GM12892 (cell line): ENCODE measurements around the gene FBXO47.
"Not testable (repeated sequence)": the region's sequence is repeated elsewhere in the genome, so short reads cannot be mapped to it uniquely, and the experiment has no call there.

ENCODE experiments used
- DNase-seq: peaks from one replicate; pipeline ENCODE4 v3.0.0; 2011; ENCODE audit not compliant: insufficient read length
- FAIRE-seq: peaks from 2 replicates; lab custom pipeline; 2011; peaks lifted over from hg19 to GRCh38; lab: Jason Lieb, UNC
- POLR2A ChIP-seq: IDR thresholded peaks from 2 replicates; pipeline ENCODE4 v1.6.1; 2011; ENCODE audit warnings: low read depth, low read length, control low read depth
- POLR2AphosphoS5 ChIP-seq: IDR thresholded peaks from 2 replicates; pipeline ENCODE4 v1.6.1; 2011; ENCODE audit warnings: low read depth, low read length, control low read depth
- TAF1 ChIP-seq: IDR thresholded peaks from 2 replicates; pipeline ENCODE4 v1.6.1; 2011; ENCODE audit warnings: low read depth, mild to moderate bottlenecking, control low read depth, low read length, borderline replicate concordance

The FBXO47 gene

DNA sequence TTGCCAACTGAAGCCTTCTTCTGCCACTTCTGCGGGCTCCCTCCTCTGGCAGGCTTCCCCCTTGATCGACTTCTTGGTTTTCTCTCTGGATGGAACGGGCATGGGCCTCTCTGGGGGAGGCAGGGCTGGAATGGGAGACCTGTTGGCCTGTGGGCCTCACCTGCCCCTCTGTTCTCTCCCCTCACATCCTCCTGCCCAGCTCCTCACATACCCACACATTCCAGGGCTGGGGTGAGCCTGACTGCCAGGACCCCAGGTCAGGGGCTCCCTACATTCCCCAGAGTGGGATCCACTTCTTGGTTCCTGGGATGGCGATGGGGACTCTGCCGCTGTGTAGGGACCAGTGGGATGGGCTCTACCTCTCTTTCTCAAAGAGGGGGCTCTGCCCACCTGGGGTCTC lies 48.3 kb downstream of the FBXO47 start:
- DNase-seq (no peak), FAIRE-seq (no peak)
- TF ChIP-seq POLR2A = no peak
- no peak for TF ChIP-seq POLR2AphosphoS5
- no peak for TF ChIP-seq TAF1

DNA sequence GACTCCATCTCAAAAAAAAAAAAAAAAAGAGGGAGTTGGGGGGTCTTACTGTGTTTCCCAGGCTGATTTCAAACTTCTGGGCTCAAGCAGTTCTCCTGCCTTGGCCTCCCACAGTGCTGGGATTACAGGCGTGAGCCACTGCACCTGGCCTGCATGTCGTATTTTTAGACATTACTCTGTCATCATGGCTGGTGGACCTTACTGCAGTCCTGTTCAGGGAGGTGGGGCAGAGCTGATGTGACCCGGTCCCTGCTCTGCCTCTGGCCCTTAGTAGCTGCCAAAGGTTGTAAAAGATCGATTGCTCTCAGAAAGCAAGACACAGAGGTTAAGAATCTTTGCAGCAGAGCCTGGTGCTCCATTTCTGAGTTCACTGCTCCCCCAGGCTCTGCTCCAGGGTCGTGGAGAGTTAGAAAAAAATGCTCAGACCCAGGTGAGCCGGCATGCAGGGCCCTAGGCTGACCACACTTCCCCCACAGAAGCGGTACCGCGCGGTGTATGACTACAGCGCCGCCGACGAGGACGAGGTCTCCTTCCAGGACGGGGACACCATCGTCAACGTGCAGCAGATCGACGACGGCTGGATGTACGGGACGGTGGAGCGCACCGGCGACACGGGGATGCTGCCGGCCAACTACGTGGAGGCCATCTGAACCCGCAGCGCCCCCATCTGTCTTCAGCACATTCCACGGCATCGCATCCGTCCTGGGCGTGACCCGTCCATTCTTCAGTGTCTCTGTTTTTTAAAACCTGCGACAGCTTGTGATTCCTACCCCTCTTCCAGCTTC lies 48.9 kb downstream of the FBXO47 start:
- TF ChIP-seq POLR2A = no peak
- no peak for TF ChIP-seq POLR2AphosphoS5
- no peak for TF ChIP-seq TAF1
- DNase-seq (no peak), FAIRE-seq (no peak)

DNA sequence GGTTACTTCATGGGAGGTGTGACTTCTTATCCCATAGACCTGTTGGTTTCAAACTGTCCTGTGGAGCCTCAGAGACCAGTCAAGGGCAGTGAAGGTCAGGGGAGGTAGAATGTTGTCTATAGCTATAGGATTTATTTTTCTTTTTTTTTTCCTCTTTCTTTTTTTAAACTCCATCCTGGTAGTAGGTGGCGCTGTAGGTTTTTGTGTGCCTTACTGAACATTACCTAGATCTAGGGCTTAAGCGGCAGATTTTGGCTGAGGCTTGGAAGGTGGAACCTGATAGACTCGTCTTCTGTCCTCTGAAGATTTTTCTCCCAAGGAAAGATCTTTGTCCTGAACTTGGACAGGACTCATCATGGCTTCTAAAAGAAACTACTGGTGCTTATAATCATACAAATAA lies 49.9 kb downstream of the FBXO47 start:
- TF ChIP-seq POLR2AphosphoS5 (no peak), POLR2A (no peak), TAF1 (no peak)
- FAIRE-seq (no peak), DNase-seq (no peak)

DNA sequence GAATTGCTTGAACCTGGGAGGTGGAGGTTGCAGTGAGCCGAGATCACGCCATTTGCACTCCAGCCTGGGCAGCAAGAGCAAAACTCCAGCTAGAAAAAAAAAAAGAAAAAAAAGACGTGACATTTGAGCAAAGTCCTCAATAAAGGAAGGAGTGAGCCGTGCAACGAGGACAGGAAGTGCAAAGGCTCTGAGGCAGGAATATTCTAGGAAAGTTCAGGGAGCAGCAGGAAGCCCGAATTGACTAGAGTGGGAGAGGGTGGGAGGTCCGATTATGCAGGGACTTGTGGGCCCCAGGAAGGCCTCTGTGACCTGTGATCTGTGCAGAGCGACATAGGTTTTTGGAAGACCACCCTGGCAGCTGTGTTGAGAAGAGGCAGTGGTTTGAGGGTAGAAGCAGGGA lies 50.4 kb downstream of the FBXO47 start:
- no peak for DNase-seq
- no peak for TF ChIP-seq POLR2AphosphoS5
- no peak for TF ChIP-seq POLR2A
- no peak for TF ChIP-seq TAF1
- no peak for FAIRE-seq

DNA sequence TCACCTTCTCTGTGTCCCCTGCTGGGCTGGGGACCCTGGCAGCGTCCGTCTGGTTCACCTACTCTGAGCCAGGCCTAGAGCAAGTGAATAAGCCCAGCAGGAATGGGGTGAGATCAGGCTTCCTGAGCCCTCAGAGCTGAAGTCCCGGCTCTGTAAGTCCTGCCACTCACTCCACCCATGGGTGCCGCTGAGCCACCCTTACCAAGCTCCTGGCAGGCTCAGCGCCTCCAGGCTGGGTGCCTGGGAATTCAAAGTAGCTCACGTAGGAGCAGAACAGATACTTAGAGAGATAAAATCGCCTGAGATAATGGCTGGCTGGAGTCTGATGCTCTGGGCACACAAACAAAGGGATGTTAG lies 51.6 kb downstream of the FBXO47 start:
- FAIRE-seq (no peak), DNase-seq (no peak)
- TF ChIP-seq POLR2AphosphoS5 (no peak), TAF1 (no peak), POLR2A (no peak)

DNA sequence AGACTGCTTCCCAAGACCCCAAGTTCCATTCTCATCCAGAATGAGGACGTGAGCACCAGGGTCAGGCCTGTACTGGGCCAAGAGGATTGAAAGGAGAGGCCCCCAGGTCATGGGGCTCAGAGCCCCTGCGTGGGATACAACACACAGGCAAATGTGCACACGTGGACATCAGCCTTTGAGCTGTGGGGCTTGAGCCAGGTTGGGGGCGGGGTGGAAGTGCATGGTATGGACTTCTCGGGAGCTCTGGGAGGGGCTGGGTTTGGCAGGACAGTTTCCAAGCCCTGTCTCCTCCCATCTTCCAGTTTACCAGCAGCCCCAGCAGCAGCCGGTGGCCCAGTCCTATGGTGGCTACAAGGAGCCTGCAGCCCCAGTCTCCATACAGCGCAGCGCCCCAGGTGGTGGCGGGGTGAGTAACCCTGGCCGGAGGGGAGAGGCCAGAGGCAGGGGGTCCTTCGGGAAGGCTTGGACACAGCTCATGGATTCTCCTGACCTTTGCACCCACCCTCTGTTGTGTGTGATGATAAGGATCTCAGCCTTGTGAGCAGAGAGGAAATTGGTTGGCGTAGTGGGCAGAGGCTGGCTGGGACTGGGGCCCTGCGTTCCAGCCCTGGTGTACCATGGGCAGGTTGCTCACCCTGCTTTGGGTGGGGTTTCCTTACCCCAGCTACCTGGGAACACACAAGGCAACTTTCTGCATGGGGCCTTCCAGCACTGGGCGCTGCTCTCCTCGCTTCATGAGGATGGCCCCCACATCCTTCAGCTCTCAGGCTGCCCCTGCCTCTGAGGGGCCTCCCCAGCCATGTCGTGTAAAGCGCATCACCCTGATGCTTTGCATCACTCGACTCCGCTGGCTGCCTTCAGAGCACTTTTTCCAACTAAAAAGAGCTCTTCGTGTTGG lies 52.2 kb downstream of the FBXO47 start:
- FAIRE-seq = no peak
- DNase-seq = no peak
- TF ChIP-seq TAF1 = no peak
- no peak for TF ChIP-seq POLR2A
- TF ChIP-seq POLR2AphosphoS5 = no peak

DNA sequence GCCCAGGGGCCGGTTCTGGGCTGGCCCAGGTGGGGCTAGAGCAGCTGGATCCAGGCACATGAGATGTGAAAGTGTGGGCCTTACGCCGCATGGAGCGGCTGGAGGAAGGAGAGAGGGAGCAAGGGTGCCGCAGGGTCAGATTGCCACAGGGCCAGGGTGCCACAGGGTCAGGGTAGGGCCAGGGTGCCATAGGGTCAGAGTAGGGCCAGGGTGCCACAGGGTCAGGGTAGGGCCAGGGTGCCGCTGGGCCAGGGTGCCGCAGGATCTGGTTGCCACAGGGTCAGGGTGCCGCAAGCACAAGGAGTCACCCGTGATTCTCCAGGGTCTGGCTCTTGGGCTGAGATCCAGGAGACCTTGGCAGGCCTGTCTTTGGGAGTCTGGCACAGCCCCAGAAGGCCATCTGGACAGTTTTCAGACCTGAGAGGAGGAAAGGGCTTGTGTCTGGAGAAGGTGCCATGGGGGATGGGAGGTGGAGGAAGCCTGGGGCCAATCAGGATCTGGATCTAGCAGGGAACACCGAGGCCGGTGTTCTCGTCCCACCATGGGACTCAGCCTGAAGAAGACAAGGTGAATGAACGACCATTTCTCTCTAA lies 54.9 kb downstream of the FBXO47 start:
- TF ChIP-seq POLR2A = no peak
- no peak for TF ChIP-seq POLR2AphosphoS5
- no peak for TF ChIP-seq TAF1
- no peak for FAIRE-seq
- DNase-seq = no peak

DNA sequence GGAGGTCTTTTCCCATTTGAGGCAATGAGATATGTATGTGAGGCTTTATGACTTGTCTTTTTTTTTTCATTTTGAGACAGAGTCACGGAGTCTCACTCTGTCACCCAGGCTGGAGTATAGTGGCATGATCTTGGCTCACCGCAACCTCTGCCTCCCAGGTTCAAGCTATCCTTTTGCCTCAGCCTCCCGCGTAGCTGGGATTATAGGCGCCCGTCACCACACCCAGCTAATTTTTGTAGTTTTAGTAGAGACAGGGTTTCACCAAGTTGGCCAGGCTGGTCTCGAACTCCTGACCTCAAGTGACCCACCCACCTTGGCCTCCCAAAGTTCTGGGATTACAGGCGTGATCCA lies 55.5 kb downstream of the FBXO47 start:
- not testable (repeated sequence) for DNase-seq, FAIRE-seq

DNA sequence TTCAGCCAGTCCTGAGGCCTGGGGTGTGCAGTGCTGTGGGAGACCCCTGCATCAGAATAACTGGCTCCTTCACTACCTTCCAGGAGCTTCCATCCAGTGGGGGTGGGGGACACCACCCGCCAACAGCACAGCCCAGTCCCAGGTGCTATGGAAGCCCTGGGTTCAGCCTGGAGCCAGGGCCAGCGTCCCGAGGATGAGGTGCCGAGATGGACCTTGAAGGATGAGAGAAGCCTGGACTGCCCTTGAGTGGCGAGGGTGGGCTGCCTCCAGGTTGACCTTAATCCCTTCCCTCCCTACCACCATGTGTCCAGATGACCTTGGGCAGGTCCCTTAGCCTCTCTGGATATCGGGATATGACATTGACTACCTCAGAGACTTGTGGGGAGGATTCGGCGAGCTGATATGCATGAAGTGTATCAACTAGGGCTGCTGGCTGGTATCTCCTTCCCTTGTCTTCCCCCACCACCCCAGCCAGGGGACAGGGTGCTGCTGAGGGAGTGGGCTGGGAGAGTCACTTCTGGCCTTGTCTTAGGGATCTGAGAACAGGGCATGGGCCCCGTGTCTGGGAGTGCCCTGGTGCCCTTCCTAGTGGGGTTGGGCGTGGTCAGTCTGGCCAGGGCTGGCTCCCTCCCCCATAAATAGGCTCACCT lies 56.0 kb downstream of the FBXO47 start:
- TF ChIP-seq POLR2A = no peak
- no peak for TF ChIP-seq POLR2AphosphoS5
- no peak for TF ChIP-seq TAF1
- DNase-seq (no peak), FAIRE-seq (no peak)

DNA sequence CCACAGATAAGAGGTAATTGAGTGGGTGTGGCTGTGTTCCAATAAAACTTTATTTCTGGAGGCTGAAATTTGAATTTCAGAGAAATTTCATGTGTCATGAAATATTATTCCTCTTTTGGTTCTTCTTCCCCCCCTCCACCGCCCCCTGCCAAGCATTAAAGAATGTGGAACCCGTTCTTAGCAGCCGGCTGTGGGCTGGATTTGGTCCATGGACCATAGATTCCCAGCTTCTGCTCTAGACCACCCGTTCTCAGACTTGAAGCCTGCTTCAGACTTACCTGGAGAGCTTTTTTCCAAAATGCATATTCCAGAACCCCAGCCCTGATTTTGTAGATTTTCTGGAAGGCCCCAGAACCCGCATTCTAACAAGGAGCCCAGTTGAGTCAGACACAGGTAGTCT lies 56.9 kb downstream of the FBXO47 start:
- TF ChIP-seq POLR2AphosphoS5 (no peak), POLR2A (no peak), TAF1 (no peak)
- FAIRE-seq (no peak), DNase-seq (no peak)

DNA sequence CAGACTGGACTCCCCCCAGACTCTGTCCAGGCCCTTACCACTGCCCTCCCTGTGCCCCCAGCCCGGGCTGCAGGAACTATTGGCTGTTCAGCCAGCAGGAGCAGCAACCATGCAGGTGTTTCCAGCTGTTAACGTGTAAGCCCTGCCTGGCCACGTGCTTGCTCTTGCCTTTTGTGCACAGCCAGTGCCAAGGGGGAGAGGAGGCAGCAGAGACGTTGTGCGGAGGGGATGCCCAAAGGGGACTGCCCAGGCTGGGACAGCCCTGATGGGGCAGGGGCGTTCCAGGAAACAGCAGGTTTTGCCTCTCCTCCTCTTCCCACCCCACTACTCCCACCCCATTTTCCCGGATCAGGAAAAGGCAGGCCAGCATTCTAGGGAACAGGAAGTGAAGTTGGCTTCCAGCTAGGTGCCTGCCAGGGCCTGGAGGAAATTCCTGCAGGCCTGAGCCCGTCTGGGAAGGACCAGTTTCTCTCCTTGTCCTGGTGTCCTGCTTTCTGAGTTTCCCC lies 58.5 kb downstream of the FBXO47 start:
- DNase-seq = no peak
- TF ChIP-seq TAF1 (no peak), POLR2A (no peak), POLR2AphosphoS5 (no peak)
- peak; percentile 78 for FAIRE-seq
